Small intestine (tissue), 7 donors: ENCODE measurements around the gene CDH24. TPM values are rescaled to one million over a fixed set of nuclear protein-coding genes. Genes with fewer than 3 reads are reported as not detected.

Experiments used
- DNase-seq, 2 donors: peaks; one replicate each; pipeline versions ENCODE4 v3.0.0 to v3.0.0-alpha.2; 2013
- FAIRE-seq: peaks from 2 replicates; lab custom pipeline; 2012; peaks lifted over from hg19 to GRCh38; lab: Jason Lieb, UNC
- H3K27ac ChIP-seq, 3 donors: one replicate each; pipeline ENCODE4 v1.5.1; 2013; ENCODE audit warnings: low read length in 2 of 3, mild to moderate bottlenecking in 2 of 3, control low read depth in 1 of 3, inconsistent platforms in 1 of 3, low read depth in 1 of 3, moderate library complexity in 1 of 3
- H3K27me3 ChIP-seq, 3 donors: one replicate each; pipeline ENCODE4 v1.6.1; 2013; ENCODE audit warnings: low read length in 3 of 3, inconsistent platforms in 1 of 3; ENCODE audit not compliant: control insufficient read depth in 3 of 3, insufficient read depth in 3 of 3
- H3K36me3 ChIP-seq, 3 donors: one replicate each; pipeline ENCODE4 v1.6.1; 2013; ENCODE audit warnings: low read length in 3 of 3, inconsistent platforms in 1 of 3, low read depth in 1 of 3, mild to moderate bottlenecking in 1 of 3, moderate library complexity in 1 of 3; ENCODE audit not compliant: control insufficient read depth in 3 of 3, insufficient read depth in 2 of 3
- H3K4me1 ChIP-seq, 3 donors: one replicate each; pipeline ENCODE4 v1.6.1; 2013; ENCODE audit warnings: low read length in 2 of 3, inconsistent platforms in 1 of 3, low read depth in 1 of 3, mild to moderate bottlenecking in 1 of 3, moderate library complexity in 1 of 3; ENCODE audit not compliant: control insufficient read depth in 3 of 3, insufficient read depth in 2 of 3
- H3K4me3 ChIP-seq, 3 donors: one replicate each; pipeline ENCODE4 v1.5.1; 2013; ENCODE audit warnings: low read length in 3 of 3, control low read depth in 1 of 3, inconsistent platforms in 1 of 3, low read depth in 1 of 3, mild to moderate bottlenecking in 1 of 3, moderate library complexity in 1 of 3
- H3K9me3 ChIP-seq, 2 donors: one replicate each; pipeline ENCODE4 v1.6.1; 2013; ENCODE audit warnings: low read depth in 1 of 2, low read length in 1 of 2; ENCODE audit not compliant: control insufficient read depth in 2 of 2, insufficient read depth in 1 of 2
- WGBS, 3 donors: extraction: QIAGEN DNeasy Blood & Tissue Kit; methylation state at CpG; one replicate each; pipeline ENCODE4 v1.1.7; 2013; 5-methylcytosine and 5-hydroxymethylcytosine counted together
- polyA plus RNA-seq, 4 donors: library from polyadenylated mRNA; stranded (reverse) in 3 of 4; unstranded in 1 of 4; fragments of 200-250 nt in 3 of 4; fragments of 120-200 nt in 1 of 4; gene quantifications; one replicate each; pipeline versions ENCODE4 v1.2.1 to v1.2.3, GENCODE V29; 2013
- donor health status: healthy with polysubstance abuse.
- donor health status: control.
- donor health status: control.
- donor health status: Bipolar disorder and iron deficiency.
- donor health status: healthy.

CDH24 gene
- polyA plus RNA-seq, 4 donors: 0.22 to 4.3 (median 2.5) TPM

DNA sequence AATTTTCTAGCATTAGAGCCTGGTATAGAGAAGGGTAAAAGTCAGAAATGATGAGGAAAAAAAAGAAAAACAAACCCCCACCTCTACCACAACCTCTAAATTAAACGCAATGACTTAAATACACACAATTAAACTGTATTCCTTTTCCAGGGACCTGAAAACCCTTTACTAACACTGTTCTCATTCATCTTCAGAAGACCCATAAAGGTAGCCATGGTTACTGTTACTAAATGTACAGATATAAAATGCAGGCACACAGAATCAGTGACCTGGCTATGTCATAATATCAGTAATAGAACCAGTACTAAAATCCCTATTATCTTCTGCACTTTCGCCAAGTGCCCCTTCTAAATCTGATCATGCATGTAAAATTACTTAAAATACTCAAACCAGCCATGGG lies 36.2 kb upstream of the CDH24 start:
- DNase-seq: no peak
- peaks cover 0 to 23% (median 18%) of the 10 kb centered on the region in 3 donors for H3K4me1 ChIP-seq
- peaks cover 15 to 30% (median 16%) of the 10 kb centered on the region in 3 donors for H3K36me3 ChIP-seq
- FAIRE-seq: no peak
- H3K4me3 ChIP-seq: peak overlapping the region in 2 of 3 donors; percentile 71 to 81
- H3K9me3 ChIP-seq: no peaks in the 10 kb centered on the region
- WGBS, 3 donors: 68 to 75% (median 71%) methylated on average over 2 of the region's 2 CpGs
- H3K27me3 ChIP-seq: no peaks in the 10 kb centered on the region
- H3K27ac ChIP-seq: no peak overlapping the region

DNA sequence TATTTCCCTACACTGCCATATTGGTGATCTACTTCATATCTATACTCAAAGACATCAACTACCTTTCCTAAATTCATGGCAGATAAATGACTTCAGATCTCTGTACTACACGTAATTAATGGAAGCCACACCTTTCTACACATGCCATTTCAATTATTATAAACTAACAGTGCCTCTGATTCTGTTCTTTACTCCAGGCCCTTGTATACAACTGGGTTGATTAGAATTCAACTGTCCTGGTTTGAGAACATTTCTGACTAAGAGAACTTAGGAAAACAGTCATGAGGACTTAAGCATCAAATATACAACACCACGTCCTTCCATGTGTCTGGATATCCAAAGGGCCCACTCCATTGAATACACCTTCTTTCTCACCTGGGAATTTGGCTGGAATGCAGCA lies 35.8 kb upstream of the CDH24 start:
- Histone ChIP-seq H3K27me3 (no peaks in the 10 kb centered on the region), H3K9me3 (no peaks in the 10 kb centered on the region), H3K36me3 (peaks cover 14 to 30% (median 15%) of the 10 kb centered on the region in 3 donors), H3K4me3 (no peak overlapping the region), H3K4me1 (peaks cover 0 to 23% (median 18%) of the 10 kb centered on the region in 3 donors), H3K27ac (no peak overlapping the region)
- DNase-seq (no peak), FAIRE-seq (no peak)
- 44 to 65% (median 60%) methylated on average over 2 of the region's 2 CpGs for WGBS, 3 donors

GRCh38 chr14:23091294-23092225 lies 34.2 kb upstream of the CDH24 start:
- no peak overlapping the region for H3K27ac ChIP-seq
- FAIRE-seq (no peak), DNase-seq (no peak)
- peaks cover 13 to 24% (median 14%) of the 10 kb centered on the region in 3 donors for H3K36me3 ChIP-seq
- 83 to 86% (median 85%) methylated on average over 12 of the region's 12 CpGs for WGBS, 3 donors
- H3K4me1 ChIP-seq: peaks cover 0 to 17% (median 13%) of the 10 kb centered on the region in 3 donors
- no peaks in the 10 kb centered on the region for H3K27me3 ChIP-seq
- H3K4me3 ChIP-seq: no peak overlapping the region
- no peaks in the 10 kb centered on the region for H3K9me3 ChIP-seq

GRCh38 chr14:23090254-23090636 lies 32.9 kb upstream of the CDH24 start:
- no peak overlapping the region for H3K4me3 ChIP-seq
- no peak overlapping the region for H3K27ac ChIP-seq
- H3K9me3 ChIP-seq: no peaks in the 10 kb centered on the region
- DNase-seq (no peak), FAIRE-seq (no peak)
- no peaks in the 10 kb centered on the region for H3K27me3 ChIP-seq
- H3K36me3 ChIP-seq: peaks cover 15 to 25% (median 18%) of the 10 kb centered on the region in 3 donors
- H3K4me1 ChIP-seq: peaks cover 0 to 24% (median 11%) of the 10 kb centered on the region in 3 donors
- WGBS, 3 donors: 82 to 92% (median 91%) methylated on average over 4 of the region's 4 CpGs

- no peak for DNase-seq
- 92 to 97% (median 93%) methylated on average over 12 of the region's 12 CpGs for WGBS, 3 donors
- peaks cover 0 to 24% (median 11%) of the 10 kb centered on the region in 3 donors for H3K4me1 ChIP-seq
- no peaks in the 10 kb centered on the region for H3K27me3 ChIP-seq
- no peak overlapping the region for H3K27ac ChIP-seq
- no peak overlapping the region for H3K4me3 ChIP-seq
- H3K9me3 ChIP-seq: no peaks in the 10 kb centered on the region
- peaks cover 15 to 30% (median 20%) of the 10 kb centered on the region in 3 donors for H3K36me3 ChIP-seq
- no peak for FAIRE-seq
Measured at GRCh38 chr14:23089498-23090253, 32.4 kb upstream of the CDH24 start.

DNA sequence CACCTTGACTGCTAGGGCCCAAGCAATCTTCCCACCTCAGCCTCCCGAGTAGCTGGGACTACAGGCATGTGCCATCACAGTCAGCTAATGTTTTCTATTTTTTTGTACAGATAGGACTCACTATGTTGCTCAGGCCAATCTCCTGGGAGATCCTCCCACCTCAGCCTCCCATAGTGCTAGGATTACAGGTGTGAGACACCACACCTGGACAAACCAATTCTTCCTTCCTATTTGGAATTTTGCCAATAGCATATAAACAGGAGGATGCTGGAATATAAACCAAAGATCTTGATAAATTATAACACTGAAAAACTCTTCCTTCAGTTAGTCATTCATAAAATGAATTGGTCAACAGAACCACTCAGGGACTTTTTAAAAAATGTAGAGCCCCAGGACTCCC lies 29.2 kb upstream of the CDH24 start:
- WGBS, 3 donors: 83 to 93% (median 92%) methylated on average over 1 of the region's 1 CpG
- Histone ChIP-seq H3K27me3 (no peaks in the 10 kb centered on the region), H3K4me1 (peaks cover 0 to 9% (median 0%) of the 10 kb centered on the region in 3 donors), H3K27ac (peak overlapping the region in 1 of 3 donors; percentile 69), H3K9me3 (no peaks in the 10 kb centered on the region), H3K36me3 (peaks cover 14 to 48% (median 20%) of the 10 kb centered on the region in 3 donors), H3K4me3 (no peak overlapping the region)
- DNase-seq (no peak), FAIRE-seq (no peak)

DNA sequence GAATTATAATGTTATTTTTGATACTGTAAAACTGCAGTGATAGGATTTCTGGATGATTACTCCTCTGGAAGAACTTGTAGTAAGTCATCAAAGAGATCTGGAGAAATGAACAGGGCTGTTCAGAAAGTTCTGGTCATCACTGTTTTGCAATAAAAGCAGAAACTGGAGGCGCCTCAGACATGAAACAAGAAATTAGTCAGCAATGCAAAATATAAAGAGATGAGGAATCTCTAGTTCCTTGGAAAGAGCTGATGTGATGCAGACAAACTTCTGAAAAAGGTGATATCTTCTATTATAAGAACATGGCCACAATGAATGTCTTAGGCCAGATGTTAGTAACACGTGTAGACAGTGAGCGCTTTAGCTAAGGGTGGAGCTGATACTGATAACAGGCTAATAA lies 28.1 kb upstream of the CDH24 start:
- peak overlapping the region in 2 of 3 donors; percentile 10 to 69 for H3K27ac ChIP-seq

DNA sequence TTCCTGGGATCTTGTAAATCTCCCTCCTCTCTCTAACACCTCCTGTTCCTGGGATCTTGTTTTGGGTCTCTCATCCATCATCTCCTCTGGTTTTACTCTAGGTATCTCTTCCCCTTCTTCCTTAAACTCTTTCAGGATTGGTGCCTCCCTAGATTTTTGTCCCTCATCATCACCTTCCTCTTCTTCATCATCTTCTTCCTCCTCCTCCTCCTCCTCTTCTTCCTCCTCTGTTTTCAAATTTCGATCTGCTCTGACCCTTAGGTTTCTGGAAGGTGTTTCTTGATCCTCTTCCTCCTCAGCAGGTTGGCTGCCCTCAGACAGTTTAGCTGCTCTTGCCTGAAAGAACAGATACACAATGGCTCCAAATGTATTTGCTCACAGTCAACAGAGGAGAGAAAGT lies 23.2 kb upstream of the CDH24 start:
- no peak overlapping the region for H3K4me3 ChIP-seq
- H3K9me3 ChIP-seq: no peaks in the 10 kb centered on the region
- 75 to 82% (median 76%) methylated on average over 1 of the region's 1 CpG for WGBS, 3 donors
- H3K4me1 ChIP-seq: peaks cover 0 to 30% (median 7%) of the 10 kb centered on the region in 3 donors
- no peak overlapping the region for H3K27ac ChIP-seq
- H3K27me3 ChIP-seq: no peaks in the 10 kb centered on the region
- DNase-seq: no peak
- FAIRE-seq: no peak
- H3K36me3 ChIP-seq: peaks cover 27 to 56% (median 35%) of the 10 kb centered on the region in 3 donors

More for the DNA sequence above, 28.1 kb upstream of the CDH24 start:
- H3K4me3 ChIP-seq: no peak overlapping the region
- peaks cover 0 to 9% (median 0%) of the 10 kb centered on the region in 3 donors for H3K4me1 ChIP-seq
- FAIRE-seq (no peak), DNase-seq (peak; percentile 46 to 47)
- no peaks in the 10 kb centered on the region for H3K27me3 ChIP-seq
- no peaks in the 10 kb centered on the region for H3K9me3 ChIP-seq
- WGBS, 3 donors: 44 to 64% (median 48%) methylated on average over 3 of the region's 3 CpGs
- peaks cover 20 to 45% (median 24%) of the 10 kb centered on the region in 3 donors for H3K36me3 ChIP-seq
